Spleen (tissue), 7 donors: ENCODE results near the gene MAS1L.

Experiments used
- CTCF ChIP-seq, 11 experiments: fragments of 200-600 bp in 7 of 11; fragments of 450-650 bp in 4 of 11; sonication (generic) in 4 of 11; IDR thresholded peaks in 8 of 11; conservative IDR thresholded peaks in 3 of 11; 1 replicate in 7 of 11; 2 replicates in 4 of 11; pipeline versions ENCODE4 v1.4.0 to v1.8.0; 2016 to 2021; ENCODE audit warnings: antibody characterized with exemption in 11 of 11, inconsistent platforms in 4 of 11, mild to moderate bottlenecking in 1 of 11
- POLR2AphosphoS5 ChIP-seq, 3 donors: sonication (generic); formaldehyde crosslinking; IDR thresholded peaks; one replicate each; pipeline ENCODE4 v1.5.1; 2017; ENCODE audit warnings: antibody characterized with exemption in 3 of 3
- donor health status: DM: no; HTN: no; CAD: no; lungs with moderate emphysema.
- donor health status: DM: no; HTN: no; CAD: no.
- donor health status: DM: no; HTN: no; CAD: no.

- TF ChIP-seq POLR2AphosphoS5 (IDR thresholded peaks at IDR 0.05) (no peak), CTCF (IDR thresholded peaks at IDR 0.05 in 8 of 11, conservative IDR thresholded peaks at IDR 0.05 in 3 of 11) (no peak)
These were observed 2.8 kb upstream of the MAS1L start for GRCh38 chr6:29490552-29490951.
